GM04503 (cell line): Measurements from ENCODE around the gene KAT2A.

Source experiments
- DNase-seq: peaks from one replicate; pipeline ENCODE4 v3.0.0-alpha.2; 2012; ENCODE audit warnings: low read depth

The KAT2A gene

GRCh38 chr17:42135664-42136653 is 14.8 kb upstream of the KAT2A start:
- no peak for DNase-seq

DNA sequence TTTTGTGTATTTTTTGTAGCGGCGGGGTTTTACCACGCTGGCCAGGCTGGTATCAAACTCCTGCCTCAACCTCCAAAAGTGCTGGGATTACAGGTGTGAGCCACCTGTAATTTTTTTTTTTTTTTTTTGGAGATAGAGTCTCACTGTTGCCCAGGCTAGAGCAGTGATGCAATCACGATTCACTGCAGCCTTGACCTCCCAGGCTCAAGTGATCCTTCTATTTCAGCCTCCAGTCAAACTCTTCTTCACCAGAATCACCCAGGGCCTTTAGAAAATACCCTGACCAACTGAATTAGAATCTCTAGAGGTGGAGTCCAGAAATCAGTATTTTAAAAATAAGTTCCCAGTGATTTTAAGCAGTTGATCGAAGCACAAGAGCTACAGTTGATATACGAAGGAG is 14.0 kb upstream of the KAT2A start:
- DNase-seq = no peak

- DNase-seq = no peak
These were observed 12.4 kb upstream of the KAT2A start for GRCh38 chr17:42133461-42134041.

- peak; percentile 77 for DNase-seq
These were observed 11.8 kb upstream of the KAT2A start for GRCh38 chr17:42132941-42133340.

GRCh38 chr17:42131981-42132432 is 10.8 kb upstream of the KAT2A start:
- DNase-seq = no peak

- DNase-seq = no peak
These were observed 10.1 kb upstream of the KAT2A start for GRCh38 chr17:42131232-42131631.

DNA sequence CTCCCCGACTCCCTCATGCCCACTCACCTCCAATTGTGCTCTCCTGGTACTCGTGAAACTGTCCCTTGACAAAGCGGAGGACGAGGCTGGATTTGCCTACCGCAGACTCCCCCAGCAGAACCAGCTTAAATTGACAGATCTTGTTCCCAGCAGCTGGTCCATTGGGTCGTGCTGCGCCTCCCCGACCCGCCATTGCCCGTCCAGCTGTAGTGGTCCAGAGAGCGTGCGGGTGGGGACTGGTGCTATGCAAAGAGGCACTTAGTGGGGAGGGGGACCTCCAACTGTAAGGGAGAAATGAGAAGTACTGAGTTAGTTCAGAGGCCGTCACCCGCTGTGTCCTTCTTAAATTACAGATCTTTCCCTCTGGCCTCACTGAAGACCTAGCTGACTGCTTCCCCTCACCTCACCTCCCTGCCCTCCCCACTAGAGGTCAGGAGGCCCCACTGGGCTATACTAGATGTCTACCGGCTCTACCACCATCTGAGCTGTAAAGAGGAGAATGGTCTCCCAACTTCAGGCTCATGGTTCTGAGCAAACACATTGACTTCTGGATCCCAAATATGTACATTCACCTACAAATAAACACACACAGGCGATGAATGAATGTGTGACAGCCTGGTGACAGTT is 9.3 kb upstream of the KAT2A start:
- DNase-seq = no peak

- no peak for DNase-seq
These were observed 8.1 kb upstream of the KAT2A start for GRCh38 chr17:42129109-42129837.

GRCh38 chr17:42127414-42127813 is 6.2 kb upstream of the KAT2A start:
- no peak for DNase-seq

DNA sequence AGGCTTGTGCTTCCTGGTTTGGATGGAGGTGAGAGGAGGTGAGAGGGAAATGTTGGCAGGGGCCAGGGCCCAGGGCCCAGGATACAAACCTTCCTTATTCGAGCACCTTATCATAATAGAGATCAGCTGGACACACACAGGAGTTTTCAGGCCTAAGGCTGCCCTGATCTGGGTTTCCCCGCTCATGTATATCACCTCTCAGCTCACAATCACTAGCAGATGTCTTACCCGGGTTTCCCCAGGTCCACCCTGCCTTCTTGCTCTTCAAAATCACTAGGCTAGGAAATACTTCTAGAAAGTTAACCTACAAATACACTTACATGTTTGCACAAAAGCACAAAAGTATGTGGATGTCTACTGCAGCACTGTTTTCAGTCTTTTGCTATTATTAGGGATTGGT is 5.7 kb upstream of the KAT2A start:
- DNase-seq = no peak

DNA sequence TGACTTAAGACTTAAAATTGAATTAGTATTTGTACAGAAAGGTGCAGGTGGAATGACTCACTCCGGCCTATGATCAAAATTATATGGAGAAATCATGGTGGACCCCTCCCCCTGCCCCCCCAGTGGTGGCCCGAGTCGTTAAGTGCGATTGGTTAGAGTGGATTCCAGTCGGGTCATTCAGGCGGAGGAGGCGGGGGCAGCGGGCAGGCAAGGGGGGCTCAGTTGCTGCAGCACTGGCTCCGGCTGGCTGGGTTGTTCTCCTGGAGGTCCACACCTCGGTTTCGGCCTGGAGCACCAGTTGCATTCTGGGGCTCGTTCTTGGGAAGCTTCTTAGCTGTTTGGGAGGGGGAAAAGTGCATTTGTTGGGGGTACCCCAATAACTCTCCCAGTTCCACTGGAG is 4.4 kb upstream of the KAT2A start:
- no peak for DNase-seq

GRCh38 chr17:42124256-42124655 is 3.1 kb upstream of the KAT2A start:
- no peak for DNase-seq

DNA sequence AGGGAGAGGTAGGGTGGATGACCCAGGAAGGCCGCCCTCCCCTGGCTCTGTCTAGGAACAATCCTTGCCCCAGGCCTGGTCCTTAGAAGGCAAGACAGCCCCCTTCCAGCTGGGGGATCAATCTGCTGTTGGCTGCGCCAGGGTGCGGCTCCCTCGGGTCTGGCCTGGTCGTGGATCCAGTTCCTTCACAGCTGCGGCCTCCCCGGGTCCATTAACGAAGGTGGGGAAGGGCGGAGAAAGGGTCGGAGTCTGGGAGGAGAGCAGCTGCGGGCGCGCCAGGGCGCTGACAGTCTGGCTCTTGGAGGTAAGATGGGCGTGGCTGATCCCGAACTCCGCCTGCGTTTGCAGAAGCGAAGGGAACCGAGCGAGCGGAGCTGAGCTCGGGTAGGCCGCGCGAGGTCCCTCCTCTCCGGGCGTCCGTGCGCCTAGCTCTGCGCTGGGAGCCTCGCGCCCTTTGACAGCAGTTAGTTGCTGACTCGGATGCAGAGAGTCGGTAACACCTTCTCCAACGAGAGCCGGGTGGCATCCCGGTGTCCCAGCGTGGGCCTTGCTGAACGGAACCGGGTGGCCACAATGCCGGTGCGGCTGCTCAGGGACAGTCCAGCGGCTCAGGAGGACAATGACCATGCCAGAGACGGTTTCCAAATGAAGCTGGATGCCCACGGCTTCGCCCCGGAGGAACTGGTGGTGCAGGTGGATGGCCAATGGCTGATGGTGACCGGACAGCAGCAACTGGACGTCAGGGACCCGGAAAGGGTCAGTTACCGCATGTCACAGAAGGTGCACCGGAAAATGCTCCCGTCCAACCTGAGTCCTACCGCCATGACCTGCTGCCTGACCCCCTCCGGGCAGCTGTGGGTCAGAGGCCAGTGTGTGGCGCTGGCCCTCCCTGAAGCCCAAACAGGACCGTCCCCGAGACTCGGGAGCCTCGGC is 1.5 kb upstream of the KAT2A start, which contains the start of gene HSPB9:
HSPB9 (plus strand) TSS at position 434 of the 933 bp plus-strand sequence; CDS start at position 481, 47 bp downstream.
- no peak for DNase-seq

- no peak for DNase-seq
These were observed 902 bp downstream of the KAT2A start for GRCh38 chr17:42120161-42120769.

GRCh38 chr17:42119301-42119700 is 1.9 kb downstream of the KAT2A start:
- DNase-seq = no peak

DNA sequence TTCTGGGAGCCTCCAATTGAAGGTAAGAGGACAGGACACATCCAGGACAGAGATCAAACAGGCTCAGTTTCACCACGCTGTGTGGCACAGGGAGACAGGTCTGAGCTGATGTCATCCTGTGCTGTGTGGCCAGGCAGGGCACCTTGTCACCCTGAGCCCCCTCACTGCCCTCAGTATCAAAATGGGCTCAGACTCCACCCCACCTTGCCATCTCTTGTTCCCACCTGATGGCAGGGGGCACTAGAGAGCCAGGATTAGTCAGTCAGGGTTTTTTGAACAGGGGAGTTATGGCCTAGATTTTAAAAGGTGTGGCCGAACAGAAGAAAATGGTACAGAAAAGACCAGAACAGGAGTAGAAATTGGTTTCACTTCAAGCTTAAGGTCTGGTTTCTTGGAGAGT is 2.6 kb downstream of the KAT2A start:
- DNase-seq = no peak

DNA sequence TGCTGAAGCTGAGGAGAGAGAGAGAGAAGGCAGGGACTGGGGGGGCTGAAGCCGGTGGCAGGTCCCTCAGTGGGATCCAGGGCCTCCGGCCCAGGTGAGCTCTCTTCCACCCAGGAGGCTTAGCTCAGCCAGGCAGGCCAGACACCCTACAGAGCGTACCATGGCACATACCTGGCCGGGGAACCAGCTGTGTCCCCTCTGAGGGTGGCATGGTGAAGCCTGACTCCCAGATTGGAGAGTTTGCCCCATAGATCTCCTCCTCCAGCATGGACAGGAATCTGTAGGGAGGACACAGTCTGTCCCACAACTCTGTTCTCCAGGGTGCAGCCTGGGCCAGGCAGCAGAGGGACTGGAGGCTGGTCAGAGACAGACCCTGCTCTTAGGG is 3.0 kb downstream of the KAT2A start:
- DNase-seq = no peak

- DNase-seq = no peak
These were observed 3.6 kb downstream of the KAT2A start for GRCh38 chr17:42117397-42118125.

GRCh38 chr17:42116705-42117396 is 4.3 kb downstream of the KAT2A start:
- no peak for DNase-seq
